ENCODE results near the gene LMTK3. TPM values are rescaled to one million over a fixed set of nuclear protein-coding genes. Genes with fewer than 3 reads are reported as not detected.
"Not testable (repeated sequence)": the region's sequence is repeated elsewhere in the genome, so short reads cannot be mapped to it uniquely, and the experiment has no call there.

Gene LMTK3
- total RNA-seq, 1 donor from 2014 or later, result 0.67 TPM

GRCh38 chr19:48543121-48543710, 31.6 kb upstream of the LMTK3 start:
- Mint-ChIP-seq H3K4me3 (ENCODE audit: unreplicated experiment) (no peak overlapping the region), H3K27me3 (ENCODE audit: low read depth) (no peaks in the 10 kb centered on the region), H3K9me3 (ENCODE audit: low read depth) (no peaks in the 10 kb centered on the region), H3K36me3 (ENCODE audit: low read depth) (no peaks in the 10 kb centered on the region), H3K4me1 (ENCODE audit: low read depth) (peaks cover 9% of the 10 kb centered on the region), H3K27ac (ENCODE audit: unreplicated experiment) (no peak overlapping the region)
- no peak for TF ChIP-seq CTCF (IDR thresholded peaks at IDR 0.05)
- DNase-seq (ENCODE audit: low spot score), result no peak

- H3K4me1 Mint-ChIP-seq (ENCODE audit: low read depth), result peaks cover 9% of the 10 kb centered on the region
- H3K27me3 Mint-ChIP-seq (ENCODE audit: low read depth), result no peaks in the 10 kb centered on the region
- H3K36me3 Mint-ChIP-seq (ENCODE audit: low read depth), result no peaks in the 10 kb centered on the region
- H3K4me3 Mint-ChIP-seq (ENCODE audit: unreplicated experiment), result no peak overlapping the region
- H3K27ac Mint-ChIP-seq (ENCODE audit: unreplicated experiment), result no peak overlapping the region
- H3K9me3 Mint-ChIP-seq (ENCODE audit: low read depth), result no peaks in the 10 kb centered on the region
- no peak for TF ChIP-seq CTCF (IDR thresholded peaks at IDR 0.05)
- no peak for DNase-seq (ENCODE audit: low spot score)
Observed at GRCh38 chr19:48541813-48542212, 30.2 kb upstream of the LMTK3 start.

DNA sequence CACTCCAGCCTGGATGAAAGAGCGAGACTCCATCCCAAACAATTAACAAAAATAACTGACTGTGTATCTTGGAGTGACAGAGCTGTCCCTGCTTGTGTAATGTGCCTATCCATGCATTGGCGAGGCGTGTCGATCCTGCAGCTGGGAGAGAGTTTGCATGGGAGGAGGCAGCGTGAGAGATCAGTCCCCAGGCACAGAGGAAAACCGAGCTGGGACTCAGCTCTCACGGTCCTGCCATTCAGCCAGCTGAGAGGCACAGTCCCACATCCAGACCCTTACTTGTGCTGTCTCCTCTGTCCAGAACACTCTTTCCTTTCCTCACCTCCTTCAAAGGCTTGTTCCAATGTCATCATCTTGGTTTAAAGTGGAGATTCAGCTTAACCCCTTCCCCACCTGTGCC, 28.5 kb upstream of the LMTK3 start:
- Mint-ChIP-seq H3K9me3 (ENCODE audit: low read depth) (no peaks in the 10 kb centered on the region), H3K27ac (ENCODE audit: unreplicated experiment) (no peak overlapping the region), H3K36me3 (ENCODE audit: low read depth) (no peaks in the 10 kb centered on the region), H3K4me3 (ENCODE audit: unreplicated experiment) (no peak overlapping the region), H3K4me1 (ENCODE audit: low read depth) (peaks cover 9% of the 10 kb centered on the region), H3K27me3 (ENCODE audit: low read depth) (no peaks in the 10 kb centered on the region)
- DNase-seq (ENCODE audit: low spot score), result no peak
- no peak for TF ChIP-seq CTCF (IDR thresholded peaks at IDR 0.05)

GRCh38 chr19:48539503-48540096, 28.0 kb upstream of the LMTK3 start:
- DNase-seq (ENCODE audit: low spot score), result no peak
- Mint-ChIP-seq H3K27ac (ENCODE audit: unreplicated experiment) (no peak overlapping the region), H3K9me3 (ENCODE audit: low read depth) (no peaks in the 10 kb centered on the region), H3K4me3 (ENCODE audit: unreplicated experiment) (no peak overlapping the region), H3K36me3 (ENCODE audit: low read depth) (no peaks in the 10 kb centered on the region), H3K27me3 (ENCODE audit: low read depth) (no peaks in the 10 kb centered on the region), H3K4me1 (ENCODE audit: low read depth) (peaks cover 9% of the 10 kb centered on the region)
- no peak for TF ChIP-seq CTCF (IDR thresholded peaks at IDR 0.05)

DNA sequence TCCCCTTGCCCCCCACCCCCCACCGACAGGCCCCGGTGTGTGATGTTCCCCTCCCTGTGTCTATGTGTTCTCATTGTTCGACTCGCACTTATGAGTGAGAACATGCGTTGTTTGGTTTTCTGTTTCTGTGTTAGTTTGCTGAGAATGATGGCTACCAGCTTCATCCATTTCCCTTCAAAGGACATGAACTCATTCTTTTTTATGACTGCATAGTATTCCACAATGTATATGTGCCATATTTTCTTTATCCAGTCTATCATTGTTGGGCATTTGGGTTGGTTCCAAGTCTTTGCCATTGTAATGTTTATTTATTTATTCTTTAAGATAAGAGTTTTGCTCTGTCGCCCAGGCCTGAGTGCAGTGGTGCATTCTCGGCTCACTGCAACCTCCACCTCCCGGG, 26.4 kb upstream of the LMTK3 start:
- H3K27me3 Mint-ChIP-seq (ENCODE audit: low read depth); H3K4me1 Mint-ChIP-seq (ENCODE audit: low read depth); H3K4me3 Mint-ChIP-seq (ENCODE audit: unreplicated experiment); H3K9me3 Mint-ChIP-seq (ENCODE audit: low read depth); H3K27ac Mint-ChIP-seq (ENCODE audit: unreplicated experiment); DNase-seq (ENCODE audit: low spot score); H3K36me3 Mint-ChIP-seq (ENCODE audit: low read depth): not testable (repeated sequence)

GRCh38 chr19:48537541-48537940, 25.9 kb upstream of the LMTK3 start:
- H3K27ac Mint-ChIP-seq (ENCODE audit: unreplicated experiment), result no peak overlapping the region
- peaks cover 3% of the 10 kb centered on the region for H3K4me1 Mint-ChIP-seq (ENCODE audit: low read depth)
- no peak for DNase-seq (ENCODE audit: low spot score)
- H3K27me3 Mint-ChIP-seq (ENCODE audit: low read depth), result no peaks in the 10 kb centered on the region
- H3K4me3 Mint-ChIP-seq (ENCODE audit: unreplicated experiment), result no peak overlapping the region
- H3K9me3 Mint-ChIP-seq (ENCODE audit: low read depth), result no peaks in the 10 kb centered on the region
- TF ChIP-seq CTCF (IDR thresholded peaks at IDR 0.05), result no peak
- no peaks in the 10 kb centered on the region for H3K36me3 Mint-ChIP-seq (ENCODE audit: low read depth)

Data from chondrocyte (in vitro differentiated cells).